Measurements from ENCODE around the gene GTF2F1.
"Not testable (repeated sequence)": the region's sequence is repeated elsewhere in the genome, so short reads cannot be mapped to it uniquely, and the experiment has no call there.

Gene GTF2F1

GRCh38 chr19:6416658-6417405 is 23.9 kb upstream of the GTF2F1 start:
- ATAC-seq: no peak

- no peak for ATAC-seq
Measured at GRCh38 chr19:6415591-6416190, 22.7 kb upstream of the GTF2F1 start.

GRCh38 chr19:6414793-6415590 is 22.0 kb upstream of the GTF2F1 start:
- no peak for ATAC-seq

GRCh38 chr19:6413721-6414643 is 21.0 kb upstream of the GTF2F1 start:
- no peak for ATAC-seq

GRCh38 chr19:6413291-6413690 is 20.3 kb upstream of the GTF2F1 start:
- ATAC-seq: no peak

GRCh38 chr19:6412447-6413091 is 19.6 kb upstream of the GTF2F1 start:
- peak; percentile 66 to 72 for ATAC-seq

- no peak for ATAC-seq
Measured at GRCh38 chr19:6412061-6412446, 19.1 kb upstream of the GTF2F1 start.

- no peak for ATAC-seq
Measured at GRCh38 chr19:6409346-6409745, 16.4 kb upstream of the GTF2F1 start.

- ATAC-seq: no peak
Measured at GRCh38 chr19:6406401-6406800, 13.4 kb upstream of the GTF2F1 start.

- no peak for ATAC-seq
Measured at GRCh38 chr19:6402837-6403608, 10.1 kb upstream of the GTF2F1 start.

GRCh38 chr19:6402058-6402457 is 9.1 kb upstream of the GTF2F1 start:
- no peak for ATAC-seq

- ATAC-seq: not testable (repeated sequence)
Measured at GRCh38 chr19:6400062-6400944, 7.3 kb upstream of the GTF2F1 start.

GRCh38 chr19:6396305-6396704 is 3.3 kb upstream of the GTF2F1 start:
- no peak for ATAC-seq

- no peak for ATAC-seq
Measured at GRCh38 chr19:6394831-6395230, 1.9 kb upstream of the GTF2F1 start.

GRCh38 chr19:6393983-6394412 is 1.0 kb upstream of the GTF2F1 start:
- ATAC-seq: peak in 1 of 2 donors; percentile 53

GRCh38 chr19:6392221-6393073 is 517 bp downstream of the GTF2F1 start:
- ATAC-seq: no peak

- no peak for ATAC-seq
Measured at GRCh38 chr19:6387372-6387771, 5.6 kb downstream of the GTF2F1 start.

- no peak for ATAC-seq
Measured at GRCh38 chr19:6384381-6384780, 8.6 kb downstream of the GTF2F1 start.

GRCh38 chr19:6383188-6383587 is 9.8 kb downstream of the GTF2F1 start:
- no peak for ATAC-seq
